ENCODE data around the gene STRA6. TPM values are rescaled to one million over a fixed set of nuclear protein-coding genes. Genes with fewer than 3 reads are reported as not detected.

Gene STRA6
- total and polyA plus RNA-seq, 10 donors = 0.47 to 1.8 (median 0.96) TPM; not detected in 3

DNA sequence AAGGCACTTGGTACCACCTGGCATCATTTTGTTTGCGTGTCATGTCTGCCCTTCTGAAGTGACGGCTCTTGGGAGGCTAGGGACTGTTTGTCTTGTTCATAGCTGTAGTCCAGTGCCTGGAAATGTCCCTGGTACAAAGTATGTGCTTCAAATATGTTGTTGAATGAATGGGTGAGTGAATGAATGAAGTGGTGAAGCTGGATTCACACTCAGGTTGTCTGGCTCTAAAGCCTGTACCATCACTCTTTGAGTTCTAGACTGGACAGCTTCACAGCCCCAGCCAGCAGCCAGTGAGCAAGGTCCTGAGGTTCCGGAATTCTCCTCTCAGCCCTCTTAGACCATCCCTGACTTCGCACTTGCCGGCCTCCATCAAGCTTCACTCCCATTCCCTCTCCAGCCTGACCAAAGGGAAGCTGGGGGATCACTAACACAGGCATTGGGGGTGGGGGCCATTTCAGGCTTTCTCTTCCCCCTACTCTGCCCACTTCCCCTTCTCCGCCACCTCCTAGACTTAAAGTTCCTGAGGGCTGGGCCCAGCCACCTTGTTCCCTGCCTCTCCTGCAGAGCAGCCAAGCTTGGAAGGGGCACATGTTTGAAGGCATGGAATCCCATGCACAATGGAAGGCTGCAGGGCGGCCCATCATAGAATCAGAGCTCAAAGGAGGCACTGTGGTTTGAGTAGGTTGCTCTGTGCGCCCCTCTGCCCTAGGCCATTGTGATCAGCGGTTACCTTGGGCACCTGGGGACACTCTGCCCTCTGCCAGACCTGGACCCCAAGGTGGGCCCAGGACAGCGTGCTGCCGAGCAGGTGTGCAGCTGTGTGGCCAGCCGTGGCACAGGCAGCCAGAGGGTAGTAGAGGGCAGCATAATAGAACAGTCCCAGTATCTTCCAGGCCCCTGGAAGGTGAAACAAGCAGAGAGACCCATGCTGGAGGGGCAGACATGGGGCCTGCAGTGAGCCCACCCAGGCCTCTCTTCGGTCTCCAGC lies 7.7 kb downstream of the STRA6 start:
- Histone ChIP-seq H3K27ac (no peak overlapping the region), H3K36me3 (no peaks in the 10 kb centered on the region), H3K27me3 (replicated peaks in 1 of 7) (no peaks in the 10 kb centered on the region), H3K4me3 (no peak overlapping the region), H3K9me3 (no peaks in the 10 kb centered on the region), H3K4me1 (peaks cover 0 to 18% (median 5%) of the 10 kb centered on the region in 6 donors)
- intact Hi-C loops (cut with DNase I; ENCODE audit: low total_unique reads) = no loop called here
- WGBS, 5 donors = 77 to 94% (median 83%) methylated on average over 10 to 13 of the region's 13 CpGs
- no peak for TF ChIP-seq POLR2AphosphoS5 (IDR thresholded peaks at IDR 0.05)
- TF ChIP-seq, protein P1, sequence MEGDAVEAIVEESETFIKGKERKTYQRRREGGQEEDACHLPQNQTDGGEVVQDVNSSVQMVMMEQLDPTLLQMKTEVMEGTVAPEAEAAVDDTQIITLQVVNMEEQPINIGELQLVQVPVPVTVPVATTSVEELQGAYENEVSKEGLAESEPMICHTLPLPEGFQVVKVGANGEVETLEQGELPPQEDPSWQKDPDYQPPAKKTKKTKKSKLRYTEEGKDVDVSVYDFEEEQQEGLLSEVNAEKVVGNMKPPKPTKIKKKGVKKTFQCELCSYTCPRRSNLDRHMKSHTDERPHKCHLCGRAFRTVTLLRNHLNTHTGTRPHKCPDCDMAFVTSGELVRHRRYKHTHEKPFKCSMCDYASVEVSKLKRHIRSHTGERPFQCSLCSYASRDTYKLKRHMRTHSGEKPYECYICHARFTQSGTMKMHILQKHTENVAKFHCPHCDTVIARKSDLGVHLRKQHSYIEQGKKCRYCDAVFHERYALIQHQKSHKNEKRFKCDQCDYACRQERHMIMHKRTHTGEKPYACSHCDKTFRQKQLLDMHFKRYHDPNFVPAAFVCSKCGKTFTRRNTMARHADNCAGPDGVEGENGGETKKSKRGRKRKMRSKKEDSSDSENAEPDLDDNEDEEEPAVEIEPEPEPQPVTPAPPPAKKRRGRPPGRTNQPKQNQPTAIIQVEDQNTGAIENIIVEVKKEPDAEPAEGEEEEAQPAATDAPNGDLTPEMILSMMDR (IDR thresholded peaks at IDR 0.05 in 8 of 11, conservative IDR thresholded peaks at IDR 0.05 in 3 of 11) = no peak
- TF ChIP-seq POLR2A (IDR thresholded peaks at IDR 0.05) = no peak
- DNase-seq = no peak

DNA sequence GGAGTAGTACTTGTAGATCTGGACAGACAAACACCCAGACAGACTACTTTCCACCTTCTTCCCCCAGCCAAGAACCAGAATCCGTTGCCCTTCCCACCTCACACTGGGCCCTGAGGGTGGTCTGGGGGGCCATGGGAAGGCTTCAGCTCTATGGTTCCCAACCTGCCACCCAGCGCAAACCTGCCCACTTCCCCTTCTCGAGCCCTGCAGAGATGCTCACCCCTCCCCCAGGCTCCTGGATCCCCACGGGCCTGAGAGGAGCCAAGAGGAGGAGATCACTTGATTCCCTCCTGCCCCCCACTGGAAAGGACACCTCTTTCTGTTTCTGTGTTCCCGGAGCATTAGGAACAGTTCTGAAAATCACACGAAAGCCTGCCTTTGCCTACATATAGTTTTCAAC lies 8.7 kb downstream of the STRA6 start:
- Histone ChIP-seq H3K4me1 (peaks cover 0 to 17% (median 5%) of the 10 kb centered on the region in 6 donors), H3K36me3 (no peaks in the 10 kb centered on the region), H3K9me3 (no peaks in the 10 kb centered on the region), H3K27ac (no peak overlapping the region), H3K27me3 (replicated peaks in 1 of 7) (no peaks in the 10 kb centered on the region), H3K4me3 (no peak overlapping the region)
- WGBS, 5 donors = 59 to 62% (median 59%) methylated on average over 6 of the region's 6 CpGs
- DNase-seq = no peak
- intact Hi-C loops (cut with DNase I; ENCODE audit: low total_unique reads) = no loop called here
- no peak for TF ChIP-seq POLR2AphosphoS5 (IDR thresholded peaks at IDR 0.05)
- TF ChIP-seq, protein P1 (IDR thresholded peaks at IDR 0.05 in 8 of 11, conservative IDR thresholded peaks at IDR 0.05 in 3 of 11) = no peak
- TF ChIP-seq POLR2A (IDR thresholded peaks at IDR 0.05) = no peak

DNA sequence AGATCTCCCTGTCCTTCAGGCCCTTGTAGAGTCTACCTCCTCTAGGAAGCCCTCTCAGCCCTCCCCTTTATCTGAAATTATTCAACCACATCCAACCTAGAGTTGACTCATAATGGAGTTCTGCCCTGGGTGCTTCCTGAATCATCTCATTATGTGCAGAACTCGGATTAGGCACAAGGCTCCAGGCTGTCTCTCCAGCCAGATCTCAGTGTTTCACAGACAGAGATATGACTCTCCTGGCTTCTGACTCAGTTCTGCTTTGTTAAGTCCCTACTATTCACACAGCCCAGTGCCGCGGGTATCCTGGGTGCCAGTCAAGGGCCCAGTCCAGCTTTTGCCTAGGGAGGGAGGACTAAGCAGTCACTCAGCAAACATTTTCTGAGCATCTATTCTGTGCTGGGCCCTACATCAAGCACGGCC lies 9.3 kb downstream of the STRA6 start:
- Histone ChIP-seq H3K9me3 (no peaks in the 10 kb centered on the region), H3K27ac (no peak overlapping the region), H3K4me3 (no peak overlapping the region), H3K36me3 (no peaks in the 10 kb centered on the region), H3K27me3 (replicated peaks in 1 of 7) (no peaks in the 10 kb centered on the region), H3K4me1 (peaks cover 0 to 17% (median 5%) of the 10 kb centered on the region in 6 donors)
- TF ChIP-seq POLR2AphosphoS5 (IDR thresholded peaks at IDR 0.05) = no peak
- TF ChIP-seq POLR2A (IDR thresholded peaks at IDR 0.05) = no peak
- TF ChIP-seq, protein P1 (IDR thresholded peaks at IDR 0.05 in 8 of 11, conservative IDR thresholded peaks at IDR 0.05 in 3 of 11) = no peak
- WGBS, 5 donors = 71 to 88% (median 85%) methylated on average over 1 to 4 of the region's 4 CpGs
- DNase-seq = no peak
- intact Hi-C loops (cut with DNase I; ENCODE audit: low total_unique reads) = no loop called here

DNA sequence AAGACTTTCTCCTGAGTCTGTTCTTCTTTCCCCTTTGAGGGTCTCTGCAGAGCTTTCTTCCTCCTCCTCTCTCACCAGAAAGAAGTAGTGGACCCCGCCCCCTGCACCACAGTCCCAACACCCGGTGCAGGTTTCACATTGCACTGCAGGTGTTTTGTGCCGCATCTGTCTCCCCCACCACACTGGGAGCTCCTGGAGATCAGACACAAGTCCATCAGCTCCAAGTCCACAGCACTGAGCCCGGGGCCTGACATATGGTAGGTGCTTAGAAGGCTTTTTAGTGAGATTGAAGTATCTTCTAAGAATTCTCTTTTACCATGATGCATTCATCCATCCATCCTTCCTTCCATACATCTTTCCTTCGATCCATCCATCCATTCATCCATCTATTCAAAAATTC lies 9.8 kb downstream of the STRA6 start:
- peaks cover 0 to 17% (median 5%) of the 10 kb centered on the region in 6 donors for H3K4me1 ChIP-seq
- intact Hi-C loops (cut with DNase I; ENCODE audit: low total_unique reads) = no loop called here
- no peak for DNase-seq
- no peak overlapping the region for H3K27ac ChIP-seq
- H3K27me3 ChIP-seq (replicated peaks in 1 of 7) = no peaks in the 10 kb centered on the region
- TF ChIP-seq, protein P1 (IDR thresholded peaks at IDR 0.05 in 8 of 11, conservative IDR thresholded peaks at IDR 0.05 in 3 of 11) = no peak
- TF ChIP-seq POLR2A (IDR thresholded peaks at IDR 0.05) (no peak), POLR2AphosphoS5 (IDR thresholded peaks at IDR 0.05) (no peak)
- H3K4me3 ChIP-seq = no peak overlapping the region
- WGBS, 5 donors = 75 to 83% (median 80%) methylated on average over 5 of the region's 5 CpGs
- no peaks in the 10 kb centered on the region for H3K9me3 ChIP-seq
- H3K36me3 ChIP-seq = no peaks in the 10 kb centered on the region

Measured in spleen (tissue), 11 donors.